BJ (cell line): ENCODE data around the gene DCT. TPM values are rescaled to one million over a fixed set of nuclear protein-coding genes. Genes with fewer than 3 reads are reported as not detected.
"Not testable (repeated sequence)": the region's sequence is repeated elsewhere in the genome, so short reads cannot be mapped to it uniquely, and the experiment has no call there.

Experiments
- CTCF ChIA-PET: fragments of 350-600 bp; formaldehyde crosslinking; extraction: SDS; loops from one replicate; lab custom pipeline; 2021; ENCODE audit warnings: antibody characterized with exemption, inconsistent platforms; lab: Yijun Ruan, JAX
- POLR2A ChIA-PET: fragments of 300-600 bp; sonication (Branson Sonifier 250); formaldehyde crosslinking; extraction: SDS; loops from one replicate; lab custom pipeline; 2021; ENCODE audit warnings: antibody characterized with exemption; lab: Charles Lee
- DNase-seq: peaks from one replicate; pipeline ENCODE4 v3.0.0-alpha.2; 2011; ENCODE audit warnings: low read depth
- H3K27me3 ChIP-seq: 2 replicates; pipeline ENCODE4 v1.6.0; 2011; ENCODE audit warnings: low read length; ENCODE audit not compliant: control insufficient read depth, insufficient read depth
- H3K36me3 ChIP-seq: 2 replicates; pipeline ENCODE4 v1.5.1; 2011; ENCODE audit warnings: low read length; ENCODE audit not compliant: control insufficient read depth, insufficient read depth
- H3K4me3 ChIP-seq: 2 replicates; pipeline ENCODE4 v1.5.1; 2011; ENCODE audit warnings: low read depth, mild to moderate bottlenecking, control low read depth, low read length
- CTCF ChIP-seq: IDR thresholded peaks from 2 replicates; pipeline ENCODE4 v1.5.1; 2011; ENCODE audit warnings: low read depth, mild to moderate bottlenecking, control low read depth, inconsistent platforms, low read length, moderate library complexity; ENCODE audit not compliant: insufficient read depth
- polyA minus RNA-seq: library from RNA; depleted of rRNA, polyadenylated mRNA; stranded (reverse); fragments of >200 nt; gene quantifications from 2 replicates; pipeline ENCODE4 v1.2.3, GENCODE V29; 2011; rRNA and poly(A)+ RNA removed
- polyA plus RNA-seq: library from polyadenylated mRNA; depleted of rRNA; stranded (reverse); fragments of >200 nt; gene quantifications from 2 replicates; pipeline ENCODE4 v1.2.3, GENCODE V29; 2011; rRNA removed

The DCT gene
- 0.07 TPM in 1 of 2 replicates, not detected in the other for polyA plus RNA-seq
- polyA minus RNA-seq, result not detected in 2 replicates

GRCh38 chr13:94479616-94480015 is at the start of gene DCT:
TSS of gene DCT (minus strand) at chr13:94479682. CDS start at chr13:94479255, 427 bp downstream.
- CTCF ChIA-PET, result interaction anchor here (1.0 kb wide), 1 partner anchor 44 kb away, joined by 3 read pairs; no protein-coding TSS in a partner anchor
- no peaks in the 10 kb centered on the region for H3K27me3 ChIP-seq
- TF ChIP-seq CTCF, result no peak
- no peak within 1 kb of the TSS for H3K4me3 ChIP-seq
- H3K36me3 ChIP-seq, result no peaks in the 10 kb centered on the region
- DNase-seq, result no peak
- POLR2A ChIA-PET, result no interaction called here

- DNase-seq, H3K27me3 ChIP-seq, POLR2A ChIA-PET, CTCF ChIA-PET, H3K4me3 ChIP-seq, H3K36me3 ChIP-seq: not testable (repeated sequence)
These were observed 47.5 kb upstream of the DCT start for GRCh38 chr13:94526956-94527355.

GRCh38 chr13:94525781-94526180 is 46.3 kb upstream of the DCT start:
- no peak for DNase-seq
- Histone ChIP-seq H3K27me3 (0 out of 2 replicates have a peak, but pooled peaks cover 1% of the 10 kb centered on the region), H3K4me3 (no peak overlapping the region), H3K36me3 (no peaks in the 10 kb centered on the region)
- TF ChIP-seq CTCF, result no peak
- POLR2A ChIA-PET, result no interaction called here
- CTCF ChIA-PET, result no interaction called here

- no peak for TF ChIP-seq CTCF
- DNase-seq, result no peak
- no peak overlapping the region for H3K4me3 ChIP-seq
- ChIA-PET POLR2A (no interaction called here), CTCF (interaction anchor here (0.7 kb wide), 1 partner anchor 954 kb away, joined by 3 read pairs; no protein-coding TSS in a partner anchor)
- H3K36me3 ChIP-seq, result no peaks in the 10 kb centered on the region
- H3K27me3 ChIP-seq, result 0 out of 2 replicates have a peak, but pooled peaks cover 1% of the 10 kb centered on the region
These were observed 44.9 kb upstream of the DCT start for GRCh38 chr13:94524407-94524806.

GRCh38 chr13:94520001-94520400 is 40.5 kb upstream of the DCT start:
- H3K4me3 ChIP-seq, result no peak overlapping the region
- ChIA-PET POLR2A (no interaction called here), CTCF (interaction anchor here (1.5 kb wide), 1 partner anchor 22 kb away, joined by 3 read pairs; no protein-coding TSS in a partner anchor)
- H3K36me3 ChIP-seq, result no peaks in the 10 kb centered on the region
- H3K27me3 ChIP-seq, result 0 out of 2 replicates have a peak, but pooled peaks cover 1% of the 10 kb centered on the region
- no peak for DNase-seq
- TF ChIP-seq CTCF, result no peak

- POLR2A ChIA-PET, result no interaction called here
- Histone ChIP-seq H3K4me3 (no peak overlapping the region), H3K27me3 (no peaks in the 10 kb centered on the region), H3K36me3 (no peaks in the 10 kb centered on the region)
- CTCF ChIA-PET, result no interaction called here
- DNase-seq, result no peak
- no peak for TF ChIP-seq CTCF
These were observed 37.0 kb upstream of the DCT start for GRCh38 chr13:94516456-94516855.
